Measurements from ENCODE around the gene SMYD5. TPM values are rescaled to one million over a fixed set of nuclear protein-coding genes. Genes with fewer than 3 reads are reported as not detected.

Gene SMYD5
- polyA plus RNA-seq, 1 of the 3 experiments (the other 2 are of a cell fraction) = 21.4 TPM

GRCh38 chr2:73217826-73218225, 3.8 kb downstream of the SMYD5 start (continued):
- no peak for TF ChIP-seq PBX3 (IDR thresholded peaks at IDR 0.05)
- TF ChIP-seq, protein P1, sequence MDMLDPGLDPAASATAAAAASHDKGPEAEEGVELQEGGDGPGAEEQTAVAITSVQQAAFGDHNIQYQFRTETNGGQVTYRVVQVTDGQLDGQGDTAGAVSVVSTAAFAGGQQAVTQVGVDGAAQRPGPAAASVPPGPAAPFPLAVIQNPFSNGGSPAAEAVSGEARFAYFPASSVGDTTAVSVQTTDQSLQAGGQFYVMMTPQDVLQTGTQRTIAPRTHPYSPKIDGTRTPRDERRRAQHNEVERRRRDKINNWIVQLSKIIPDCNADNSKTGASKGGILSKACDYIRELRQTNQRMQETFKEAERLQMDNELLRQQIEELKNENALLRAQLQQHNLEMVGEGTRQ (IDR thresholded peaks at IDR 0.05; ENCODE audit: borderline replicate concordance, low read depth, low read length) = no peak

DNA sequence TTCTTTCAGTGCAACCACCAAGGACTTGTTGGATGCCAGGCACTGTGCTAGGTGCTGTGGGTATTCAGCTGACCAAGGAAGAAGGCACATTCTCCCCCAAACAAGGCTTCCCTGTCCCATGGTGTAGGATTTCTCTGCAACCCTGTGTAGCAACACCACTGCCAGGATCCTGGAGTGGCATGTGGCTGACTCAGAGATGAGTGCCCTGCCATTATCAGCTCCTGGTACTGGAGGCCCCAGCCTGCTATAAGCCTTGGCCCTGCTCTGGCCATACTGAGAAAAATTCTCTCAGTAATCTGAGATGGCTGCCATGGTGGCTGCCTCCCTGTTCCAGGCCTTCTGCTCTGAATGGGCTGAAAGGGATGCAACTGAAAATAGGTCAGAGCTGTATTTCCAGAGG, 4.3 kb downstream of the SMYD5 start:
- no peaks in the 10 kb centered on the region for H3K27me3 ChIP-seq (ENCODE audit: insufficient read depth)
- POLR2A ChIA-PET = no interaction called here

More for the DNA sequence above, 4.3 kb downstream of the SMYD5 start:
- TF ChIP-seq PBX3 (IDR thresholded peaks at IDR 0.05) (0 out of 2 replicates have a peak, but pooled peaks have one; percentile 17), MAX (IDR thresholded peaks at IDR 0.05; ENCODE audit: low read depth) (peak; percentile 54), SIN3A (IDR thresholded peaks at IDR 0.05; ENCODE audit: borderline replicate concordance, low read depth, low read length) (no peak), YY1 (IDR thresholded peaks at IDR 0.05; ENCODE audit: low read depth) (peak; percentile 67; the same call in 1 of the 2 replicates), EZH2phosphoT487 (IDR thresholded peaks at IDR 0.05; ENCODE audit: borderline replicate concordance, low read depth) (no peak), ZBTB33 (IDR thresholded peaks at IDR 0.05; ENCODE audit: borderline replicate concordance, low read depth) (no peak), EP300 (IDR thresholded peaks at IDR 0.05; ENCODE audit: borderline replicate concordance in 1 of 2, low read depth in 1 of 2, low read length in 1 of 2) (no peak), FOSL2 (IDR thresholded peaks at IDR 0.05; ENCODE audit: borderline replicate concordance, low read depth) (peak; percentile 32; the same call in 1 of the 2 replicates)
- TF ChIP-seq, protein P1 (IDR thresholded peaks at IDR 0.05; ENCODE audit: borderline replicate concordance, low read depth, low read length) = no peak
- no peaks in the 10 kb centered on the region for H4K20me1 ChIP-seq (ENCODE audit: insufficient read depth)
- H3K9me3 ChIP-seq = no peaks in the 10 kb centered on the region
- peak overlapping the region; percentile 43; the same call in 1 of the 2 replicates for H3K4me2 ChIP-seq
- H3K4me3 ChIP-seq (ENCODE audit: low read depth in 2 of 2, low read length in 1 of 2) = no peak overlapping the region
- peaks cover 7% of the 10 kb centered on the region for H3F3A ChIP-seq (replicated peaks; ENCODE audit: insufficient read depth)
- H3K9ac ChIP-seq = no peak overlapping the region; the same call in 1 of the 2 replicates
- H3K27ac ChIP-seq (ENCODE audit: low read depth in 2 of 2, low read length in 1 of 2) = peak overlapping the region in 1 of 2 experiments; percentile 32; a peak in 2 of 4 replicates
- peaks cover 42% of the 10 kb centered on the region for H3K79me2 ChIP-seq (ENCODE audit: insufficient read depth)
- peaks cover 13 to 19% of the 10 kb centered on the region in 2 experiments for H3K36me3 ChIP-seq (replicated peaks in 1 of 2; ENCODE audit: control insufficient read depth in 1 of 2, insufficient read depth in 2 of 2, low read length in 1 of 2)
- H2AFZ ChIP-seq (ENCODE audit: low read depth) = no peak overlapping the region
- CTCF ChIA-PET = interaction anchor here (0.9 to 1.4 kb wide), 3 partner anchors 16 to 326 kb away, joined by 3 to 5 read pairs (median 3); partner anchors contain the start of gene CCT7
- DNase-seq = no peak
- peaks cover 3 to 10% of the 10 kb centered on the region in 2 experiments; a peak in 2 of 4 replicates for H3K4me1 ChIP-seq (ENCODE audit: control insufficient read depth in 1 of 2, insufficient read depth in 2 of 2, low read depth in 1 of 2, low read length in 1 of 2)
- no peaks in the 10 kb centered on the region for H3K9me2 ChIP-seq

Data from SK-N-SH (cell line).